ENCODE results near the gene THBS2. TPM values are rescaled to one million over a fixed set of nuclear protein-coding genes. Genes with fewer than 3 reads are reported as not detected.

Gene THBS2
- total and polyA plus RNA-seq, 2 donors (not counting 1 experiment from before 2014, with no cell fraction given), result 86.5 to 269 TPM

- H3K27ac ChIP-seq (ENCODE audit: insufficient read depth, low read length), result no peak overlapping the region
- no peak for TF ChIP-seq EZH2 (IDR thresholded peaks at IDR 0.05; ENCODE audit: low read length, missing control alignments)
- TF ChIP-seq, protein P1, sequence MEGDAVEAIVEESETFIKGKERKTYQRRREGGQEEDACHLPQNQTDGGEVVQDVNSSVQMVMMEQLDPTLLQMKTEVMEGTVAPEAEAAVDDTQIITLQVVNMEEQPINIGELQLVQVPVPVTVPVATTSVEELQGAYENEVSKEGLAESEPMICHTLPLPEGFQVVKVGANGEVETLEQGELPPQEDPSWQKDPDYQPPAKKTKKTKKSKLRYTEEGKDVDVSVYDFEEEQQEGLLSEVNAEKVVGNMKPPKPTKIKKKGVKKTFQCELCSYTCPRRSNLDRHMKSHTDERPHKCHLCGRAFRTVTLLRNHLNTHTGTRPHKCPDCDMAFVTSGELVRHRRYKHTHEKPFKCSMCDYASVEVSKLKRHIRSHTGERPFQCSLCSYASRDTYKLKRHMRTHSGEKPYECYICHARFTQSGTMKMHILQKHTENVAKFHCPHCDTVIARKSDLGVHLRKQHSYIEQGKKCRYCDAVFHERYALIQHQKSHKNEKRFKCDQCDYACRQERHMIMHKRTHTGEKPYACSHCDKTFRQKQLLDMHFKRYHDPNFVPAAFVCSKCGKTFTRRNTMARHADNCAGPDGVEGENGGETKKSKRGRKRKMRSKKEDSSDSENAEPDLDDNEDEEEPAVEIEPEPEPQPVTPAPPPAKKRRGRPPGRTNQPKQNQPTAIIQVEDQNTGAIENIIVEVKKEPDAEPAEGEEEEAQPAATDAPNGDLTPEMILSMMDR (conservative IDR thresholded peaks at IDR 0.05 in 1 of 2, IDR thresholded peaks at IDR 0.05 in 1 of 2; ENCODE audit: low read depth in 1 of 2, low read length in 2 of 2), result peak in 1 of 2 donors; percentile 23
- peak; percentile 21 to 38 for DNase-seq (ENCODE audit: low read depth in 2 of 2)
- no peaks in the 10 kb centered on the region for H3K36me3 ChIP-seq (ENCODE audit: control insufficient read depth, insufficient read depth, low read length)
- H3K4me3 ChIP-seq (replicated peaks in 1 of 4; ENCODE audit: control extremely low read depth in 1 of 4, insufficient read depth in 1 of 4, low read depth in 3 of 4, low read length in 4 of 4), result no peak overlapping the region
- no peaks in the 10 kb centered on the region for H3K27me3 ChIP-seq (ENCODE audit: control insufficient read depth, insufficient read depth, low read length)
- H4K20me1 ChIP-seq (ENCODE audit: control insufficient read depth, extremely low read depth, insufficient read depth, low read length), result no peaks in the 10 kb centered on the region
- no peak overlapping the region for H2AFZ ChIP-seq (ENCODE audit: low read length)
- no peaks in the 10 kb centered on the region for H3K9me3 ChIP-seq (ENCODE audit: control insufficient read depth, insufficient read depth, low read depth, low read length)
- no peak overlapping the region for H3K4me2 ChIP-seq (ENCODE audit: extremely low read depth, insufficient read depth, low read length)
- H3K9ac ChIP-seq (ENCODE audit: insufficient read depth, low read length), result no peak overlapping the region
- no peaks in the 10 kb centered on the region for H3K79me2 ChIP-seq (ENCODE audit: control insufficient read depth, insufficient read depth, low read length)
- H3K4me1 ChIP-seq (ENCODE audit: control insufficient read depth, extremely low read depth, insufficient read depth, low read length), result peaks cover 2% of the 10 kb centered on the region
Observed at GRCh38 chr6:169177516-169178166, 76.0 kb downstream of the THBS2 start.

DNA sequence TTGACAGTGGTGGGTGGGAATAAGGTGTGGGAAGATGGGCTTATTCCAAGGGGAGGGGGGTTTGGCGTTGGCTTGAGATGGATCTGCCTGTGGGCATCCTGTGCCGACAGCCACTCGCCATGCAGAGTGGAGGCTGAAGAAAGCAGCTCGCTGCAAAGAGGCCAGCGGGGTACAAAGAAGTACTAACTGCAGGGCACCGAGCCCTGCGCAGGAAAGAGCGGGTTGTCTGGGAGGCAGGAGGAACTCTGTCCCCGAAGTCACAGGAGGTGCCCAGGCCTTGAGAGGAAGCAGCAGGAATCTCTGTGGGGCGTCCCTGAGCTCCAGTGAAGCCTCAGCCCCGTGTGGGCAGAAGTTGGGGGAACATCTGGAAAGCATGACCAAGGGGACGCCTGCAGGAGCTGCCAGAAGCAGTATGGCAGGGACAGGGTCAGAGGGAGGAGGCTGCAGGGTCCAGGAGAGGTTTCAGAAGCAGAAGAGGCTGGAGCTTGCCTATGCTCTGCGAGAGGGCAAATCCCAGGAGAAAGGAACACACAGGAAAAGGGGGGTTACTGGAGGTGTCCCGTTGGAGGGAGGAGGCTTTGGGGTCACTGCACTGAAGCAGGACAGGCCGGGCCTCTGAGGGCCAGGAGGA is 77.2 kb downstream of the THBS2 start:
- Histone ChIP-seq H4K20me1 (ENCODE audit: control insufficient read depth, extremely low read depth, insufficient read depth, low read length) (no peaks in the 10 kb centered on the region), H3K9ac (ENCODE audit: insufficient read depth, low read length) (no peak overlapping the region), H3K27ac (ENCODE audit: insufficient read depth, low read length) (no peak overlapping the region), H2AFZ (ENCODE audit: low read length) (no peak overlapping the region), H3K4me3 (replicated peaks in 1 of 4; ENCODE audit: control extremely low read depth in 1 of 4, insufficient read depth in 1 of 4, low read depth in 3 of 4, low read length in 4 of 4) (no peak overlapping the region), H3K9me3 (ENCODE audit: control insufficient read depth, insufficient read depth, low read depth, low read length) (no peaks in the 10 kb centered on the region), H3K79me2 (ENCODE audit: control insufficient read depth, insufficient read depth, low read length) (no peaks in the 10 kb centered on the region), H3K4me2 (ENCODE audit: extremely low read depth, insufficient read depth, low read length) (no peak overlapping the region), H3K4me1 (ENCODE audit: control insufficient read depth, extremely low read depth, insufficient read depth, low read length) (peaks cover 3% of the 10 kb centered on the region), H3K27me3 (ENCODE audit: control insufficient read depth, insufficient read depth, low read length) (no peaks in the 10 kb centered on the region), H3K36me3 (ENCODE audit: control insufficient read depth, insufficient read depth, low read length) (no peaks in the 10 kb centered on the region)
- no peak for DNase-seq (ENCODE audit: low read depth in 2 of 2)
- TF ChIP-seq EZH2 (IDR thresholded peaks at IDR 0.05; ENCODE audit: low read length, missing control alignments), result no peak
- TF ChIP-seq, protein P1 (conservative IDR thresholded peaks at IDR 0.05 in 1 of 2, IDR thresholded peaks at IDR 0.05 in 1 of 2; ENCODE audit: low read depth in 1 of 2, low read length in 2 of 2), result no peak

GRCh38 chr6:169175360-169175887 is 78.2 kb downstream of the THBS2 start:
- no peaks in the 10 kb centered on the region for H3K9me3 ChIP-seq (ENCODE audit: control insufficient read depth, insufficient read depth, low read depth, low read length)
- no peak overlapping the region for H2AFZ ChIP-seq (ENCODE audit: low read length)
- TF ChIP-seq EZH2 (IDR thresholded peaks at IDR 0.05; ENCODE audit: low read length, missing control alignments), result no peak
- TF ChIP-seq, protein P1 (conservative IDR thresholded peaks at IDR 0.05 in 1 of 2, IDR thresholded peaks at IDR 0.05 in 1 of 2; ENCODE audit: low read depth in 1 of 2, low read length in 2 of 2), result no peak
- peaks cover 3% of the 10 kb centered on the region for H3K4me1 ChIP-seq (ENCODE audit: control insufficient read depth, extremely low read depth, insufficient read depth, low read length)
- no peaks in the 10 kb centered on the region for H3K36me3 ChIP-seq (ENCODE audit: control insufficient read depth, insufficient read depth, low read length)
- H3K9ac ChIP-seq (ENCODE audit: insufficient read depth, low read length), result no peak overlapping the region
- no peak for DNase-seq (ENCODE audit: low read depth in 2 of 2)
- no peaks in the 10 kb centered on the region for H3K79me2 ChIP-seq (ENCODE audit: control insufficient read depth, insufficient read depth, low read length)
- no peak overlapping the region for H3K27ac ChIP-seq (ENCODE audit: insufficient read depth, low read length)
- H4K20me1 ChIP-seq (ENCODE audit: control insufficient read depth, extremely low read depth, insufficient read depth, low read length), result no peaks in the 10 kb centered on the region
- no peaks in the 10 kb centered on the region for H3K27me3 ChIP-seq (ENCODE audit: control insufficient read depth, insufficient read depth, low read length)
- no peak overlapping the region for H3K4me3 ChIP-seq (replicated peaks in 1 of 4; ENCODE audit: control extremely low read depth in 1 of 4, insufficient read depth in 1 of 4, low read depth in 3 of 4, low read length in 4 of 4)
- no peak overlapping the region for H3K4me2 ChIP-seq (ENCODE audit: extremely low read depth, insufficient read depth, low read length)

Data from fibroblast of lung (primary cell).